Nasal cavity respiratory epithelium epithelial cell of viscerocranial mucosa (primary cell): ENCODE measurements around the gene MICALL2. TPM values are rescaled to one million over a fixed set of nuclear protein-coding genes. Genes with fewer than 3 reads are reported as not detected.

ENCODE experiments used
- total RNA-seq: library from RNA; depleted of rRNA; stranded (reverse); fragments of >200 nt; gene quantifications from 2 replicates; pipeline ENCODE4 v1.2.3, GENCODE V29; 2014

MICALL2 gene
- 6.2 and 33.7 TPM in 2 replicates for total RNA-seq

DNA sequence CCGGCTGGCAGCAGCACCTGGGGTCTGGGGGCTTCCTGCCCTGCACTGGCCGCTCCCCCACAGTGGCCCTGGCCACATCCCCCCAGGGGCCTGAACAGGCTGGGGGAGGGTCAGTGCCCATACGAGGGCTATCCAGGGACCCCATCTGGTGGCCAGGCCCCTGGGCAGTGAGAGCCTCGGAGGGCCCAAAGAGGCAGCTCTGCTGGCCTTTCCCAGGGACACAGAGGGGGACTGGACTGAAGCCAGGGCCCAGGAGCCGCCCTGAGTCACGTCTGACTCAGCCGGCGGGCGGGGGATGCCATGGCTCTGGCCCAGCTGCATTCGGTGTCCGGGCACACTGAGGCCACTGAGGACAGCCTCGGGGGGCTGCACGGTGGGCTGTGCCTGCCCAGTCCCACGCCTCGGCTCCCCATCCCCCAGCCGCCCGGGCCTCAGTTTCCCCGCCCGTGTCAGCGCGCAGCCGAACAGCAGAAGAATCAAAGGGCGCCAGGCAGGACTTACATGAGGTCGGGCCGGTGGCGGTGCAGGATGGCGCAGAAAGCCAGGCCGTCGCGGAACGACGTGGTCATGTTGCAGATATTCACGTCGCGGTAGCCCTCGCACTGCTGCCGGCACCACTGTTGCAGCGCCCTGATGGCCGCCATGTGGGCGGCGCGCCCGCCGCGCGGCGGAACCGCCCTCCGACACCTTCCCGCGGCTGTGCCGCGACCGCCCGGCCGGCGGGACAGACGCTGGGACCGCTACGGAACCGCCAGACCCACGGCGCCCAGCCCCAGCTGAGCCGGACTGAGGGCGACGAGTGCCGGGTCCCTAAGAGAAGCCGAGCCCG, at the start of gene MICALL2:
MICALL2 (minus strand) TSS at position 788 of the 829 bp plus-strand sequence; CDS start at position 644, 144 bp downstream.

GRCh38 chr7:1503816-1504775, 44.8 kb upstream of the MICALL2 start, which contains the start of gene INTS1:
INTS1 (minus strand) TSS chr7:1504389; CDS start chr7:1503960, 429 bp downstream.

Other genes starting within 250 kb of the MICALL2 start
- not detected in 2 replicates for gene UNCX, start 226.6 kb downstream of the MICALL2 start, total RNA-seq
- gene INTS1, start 44.9 kb upstream of the MICALL2 start, total RNA-seq = 23.2 and 55.6 TPM in 2 replicates
- 31.8 and 40.9 TPM in 2 replicates for gene MAFK, start 71.2 kb upstream of the MICALL2 start, total RNA-seq
- gene TMEM184A, start 96.7 kb upstream of the MICALL2 start, total RNA-seq = 8.5 and 22.2 TPM in 2 replicates
- gene PSMG3, start 110.6 kb upstream of the MICALL2 start, total RNA-seq = 37.9 and 56.0 TPM in 2 replicates
- under 0.01 and 0.57 TPM in 2 replicates for gene ELFN1, start 210.8 kb upstream of the MICALL2 start, total RNA-seq